Loucy (cell line): ENCODE data around the gene ACAD11.

Source experiments
- H2AFZ ChIP-seq: fragments of 200-600 bp; sonication (generic); 2 replicates; pipeline ENCODE4 v1.6.0; 2016; ENCODE audit warnings: antibody characterized with exemption, mild to moderate bottlenecking, low read length, moderate library complexity
- H3F3A ChIP-seq: fragments of 200-600 bp; 2 replicates; pipeline ENCODE4 v1.6.0; 2016; ENCODE audit warnings: antibody characterized with exemption, low read depth, mild to moderate bottlenecking
- H3K27me3 ChIP-seq: fragments of 200-600 bp; sonication (generic); 2 replicates; pipeline ENCODE4 v1.6.1; 2014; ENCODE audit warnings: low read length, mild to moderate bottlenecking; ENCODE audit not compliant: insufficient read depth, poor library complexity, severe bottlenecking
- H3K36me3 ChIP-seq: fragments of 200-600 bp; sonication (generic); 2 replicates; pipeline ENCODE4 v1.6.1; 2016; ENCODE audit warnings: low read length; ENCODE audit not compliant: insufficient read depth
- H3K4me1 ChIP-seq: fragments of 200-600 bp; sonication (generic); 2 replicates; pipeline ENCODE4 v1.5.1; 2014; ENCODE audit warnings: low read length, mild to moderate bottlenecking; ENCODE audit not compliant: insufficient read depth, poor library complexity, severe bottlenecking
- H3K4me2 ChIP-seq: fragments of 200-600 bp; sonication (generic); 2 replicates; pipeline ENCODE4 v1.6.0; 2014; ENCODE audit warnings: antibody characterized with exemption, low read length, low read depth, mild to moderate bottlenecking; ENCODE audit not compliant: poor library complexity, severe bottlenecking
- H3K4me3 ChIP-seq: fragments of 200-600 bp; sonication (generic); 2 replicates; pipeline ENCODE4 v1.5.1; 2014; ENCODE audit warnings: low read length, mild to moderate bottlenecking, mixed read lengths; ENCODE audit not compliant: poor library complexity, severe bottlenecking
- H3K79me2 ChIP-seq: fragments of 200-600 bp; sonication (generic); 2 replicates; pipeline ENCODE4 v1.6.1; 2014; ENCODE audit warnings: low read length; ENCODE audit not compliant: insufficient read depth
- H3K9ac ChIP-seq: fragments of 200-600 bp; sonication (generic); 2 replicates; pipeline ENCODE4 v1.6.0; 2014; ENCODE audit warnings: mild to moderate bottlenecking, low read depth, low read length, moderate library complexity; ENCODE audit not compliant: poor library complexity, severe bottlenecking
- H3K9me2 ChIP-seq: fragments of 200-600 bp; sonication (generic); replicated peaks from 2 replicates; pipeline ENCODE4 v1.6.1; 2016; ENCODE audit warnings: low read depth, low read length, mixed read lengths
- H3K9me3 ChIP-seq: fragments of 200-600 bp; sonication (generic); 2 replicates; pipeline ENCODE4 v1.6.1; 2014; ENCODE audit warnings: mild to moderate bottlenecking, antibody characterized with exemption, low read length, low read depth; ENCODE audit not compliant: insufficient read depth
- H4K20me1 ChIP-seq: fragments of 200-600 bp; sonication (generic); 2 replicates; pipeline ENCODE4 v1.6.0; 2014; ENCODE audit warnings: antibody characterized with exemption, low read length, mild to moderate bottlenecking; ENCODE audit not compliant: insufficient read depth, poor library complexity, severe bottlenecking
- EZH2phosphoT487 ChIP-seq: fragments of 200-600 bp; IDR thresholded peaks from 2 replicates; pipeline ENCODE4 v1.6.1; 2018; ENCODE audit warnings: antibody characterized with exemption, mild to moderate bottlenecking, moderate library complexity, borderline replicate concordance
- TF ChIP-seq, protein P1 (sequence below): fragments of 200-600 bp; sonication (generic); conservative IDR thresholded peaks from 2 replicates; pipeline ENCODE4 v1.5.1; 2014; ENCODE audit warnings: mild to moderate bottlenecking, antibody characterized with exemption, low read length

ACAD11 gene

DNA sequence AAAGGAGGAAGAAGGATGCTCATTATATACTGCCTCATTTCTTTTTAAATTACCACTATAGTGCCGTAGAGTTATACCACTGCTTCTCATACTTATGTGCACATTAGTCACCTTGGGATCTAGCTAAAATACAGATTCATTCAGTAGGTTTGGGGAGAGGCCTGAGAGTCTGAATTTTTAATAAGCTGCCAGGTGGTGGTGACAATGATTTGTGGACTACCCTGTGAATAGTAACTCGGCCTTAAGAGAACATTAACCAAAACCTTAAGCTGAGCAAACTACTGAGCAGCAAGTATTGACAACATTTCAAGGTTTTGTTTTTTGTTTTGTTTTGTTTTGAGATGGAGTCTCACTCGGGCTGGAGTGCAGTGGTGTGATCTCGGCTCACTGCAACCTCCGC, 20.3 kb upstream of the ACAD11 start:
- Histone ChIP-seq H3K79me2 (no peaks in the 10 kb centered on the region), H3K9ac (no peak overlapping the region), H3F3A (no peaks in the 10 kb centered on the region), H3K4me3 (no peak overlapping the region), H3K4me1 (no peaks in the 10 kb centered on the region), H3K9me2 (no peaks in the 10 kb centered on the region), H3K9me3 (no peaks in the 10 kb centered on the region), H2AFZ (no peak overlapping the region), H3K27me3 (no peaks in the 10 kb centered on the region), H3K36me3 (peaks cover 54% of the 10 kb centered on the region; the same call in 1 of the 2 replicates), H3K4me2 (no peak overlapping the region), H4K20me1 (peaks cover 4% of the 10 kb centered on the region)
- TF ChIP-seq, protein P1, sequence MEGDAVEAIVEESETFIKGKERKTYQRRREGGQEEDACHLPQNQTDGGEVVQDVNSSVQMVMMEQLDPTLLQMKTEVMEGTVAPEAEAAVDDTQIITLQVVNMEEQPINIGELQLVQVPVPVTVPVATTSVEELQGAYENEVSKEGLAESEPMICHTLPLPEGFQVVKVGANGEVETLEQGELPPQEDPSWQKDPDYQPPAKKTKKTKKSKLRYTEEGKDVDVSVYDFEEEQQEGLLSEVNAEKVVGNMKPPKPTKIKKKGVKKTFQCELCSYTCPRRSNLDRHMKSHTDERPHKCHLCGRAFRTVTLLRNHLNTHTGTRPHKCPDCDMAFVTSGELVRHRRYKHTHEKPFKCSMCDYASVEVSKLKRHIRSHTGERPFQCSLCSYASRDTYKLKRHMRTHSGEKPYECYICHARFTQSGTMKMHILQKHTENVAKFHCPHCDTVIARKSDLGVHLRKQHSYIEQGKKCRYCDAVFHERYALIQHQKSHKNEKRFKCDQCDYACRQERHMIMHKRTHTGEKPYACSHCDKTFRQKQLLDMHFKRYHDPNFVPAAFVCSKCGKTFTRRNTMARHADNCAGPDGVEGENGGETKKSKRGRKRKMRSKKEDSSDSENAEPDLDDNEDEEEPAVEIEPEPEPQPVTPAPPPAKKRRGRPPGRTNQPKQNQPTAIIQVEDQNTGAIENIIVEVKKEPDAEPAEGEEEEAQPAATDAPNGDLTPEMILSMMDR, result no peak
- TF ChIP-seq EZH2phosphoT487, result no peak

DNA sequence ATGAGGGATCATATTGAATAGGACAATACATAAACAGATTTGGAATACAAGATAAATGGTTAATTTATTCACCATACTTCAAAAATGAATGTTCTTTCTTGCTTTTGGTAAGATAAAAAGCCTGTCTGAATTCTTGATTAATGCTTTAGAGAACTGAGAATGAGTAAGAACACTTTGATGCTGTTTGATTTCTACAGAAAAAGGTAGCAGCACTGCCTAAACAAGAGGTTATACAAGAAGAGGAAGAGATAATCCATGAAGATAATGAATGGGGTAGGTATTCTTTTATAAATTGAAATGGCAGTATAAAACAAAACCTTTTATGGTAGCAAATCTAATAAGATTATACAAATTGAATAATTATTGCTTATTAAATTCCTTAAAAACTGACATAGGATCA, 15.8 kb upstream of the ACAD11 start:
- TF ChIP-seq, protein P1, result no peak
- TF ChIP-seq EZH2phosphoT487, result no peak
- Histone ChIP-seq H3K79me2 (no peaks in the 10 kb centered on the region), H3K27me3 (no peaks in the 10 kb centered on the region), H3K9me2 (no peaks in the 10 kb centered on the region), H3K9me3 (no peaks in the 10 kb centered on the region), H3K4me2 (no peak overlapping the region), H3K4me1 (no peaks in the 10 kb centered on the region), H4K20me1 (peaks cover 4% of the 10 kb centered on the region), H3K36me3 (peaks cover 54% of the 10 kb centered on the region), H3K4me3 (no peak overlapping the region), H2AFZ (no peak overlapping the region), H3K9ac (no peak overlapping the region), H3F3A (no peaks in the 10 kb centered on the region)

DNA sequence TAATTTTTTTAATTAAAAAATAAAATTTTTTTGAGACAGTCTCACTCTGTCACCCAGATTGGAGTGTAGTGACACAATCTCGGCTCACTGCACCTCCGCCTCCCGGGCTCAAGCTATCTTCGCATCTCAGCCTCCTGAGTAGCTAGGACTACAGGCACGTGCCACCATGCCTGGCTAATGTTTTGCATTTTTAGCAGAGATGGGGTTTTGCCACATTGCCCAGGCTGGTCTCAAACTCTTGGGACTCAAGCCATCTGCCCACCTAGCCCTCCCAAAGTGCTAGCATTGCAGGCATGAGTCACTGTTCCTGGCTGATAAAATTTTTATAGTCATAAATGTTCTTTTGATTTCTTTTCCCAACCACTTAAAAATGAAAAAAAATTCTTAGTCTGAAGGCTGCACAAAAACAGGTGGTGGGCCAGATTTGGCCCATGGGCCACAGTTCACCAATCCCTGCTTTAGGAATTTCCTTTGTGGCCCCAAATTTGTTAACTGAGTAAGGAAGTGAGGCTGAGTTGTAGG, 9.7 kb upstream of the ACAD11 start:
- Histone ChIP-seq H3K9me2 (no peaks in the 10 kb centered on the region), H3K27me3 (no peaks in the 10 kb centered on the region), H3K4me2 (peak overlapping the region; percentile 32), H2AFZ (no peak overlapping the region), H3K79me2 (peaks cover 17% of the 10 kb centered on the region), H3K9ac (peak overlapping the region; percentile 22), H3K4me1 (peaks cover 44% of the 10 kb centered on the region), H3F3A (peaks cover 9% of the 10 kb centered on the region; the same call in 1 of the 2 replicates), H3K9me3 (no peaks in the 10 kb centered on the region), H3K36me3 (peaks cover 35% of the 10 kb centered on the region; the same call in 1 of the 2 replicates), H4K20me1 (peaks cover 8% of the 10 kb centered on the region), H3K4me3 (no peak overlapping the region)
- TF ChIP-seq, protein P1, result no peak
- TF ChIP-seq EZH2phosphoT487, result no peak
